ENCODE measurements around the gene CABP1.

- TF ChIP-seq CTCF (IDR thresholded peaks at IDR 0.05) (no peak), POLR2A (IDR thresholded peaks at IDR 0.05) (no peak)
These were observed 56.2 kb downstream of the CABP1 start for GRCh38 chr12:120696626-120697025.
